Measurements from ENCODE around the gene BDKRB2.

Gene BDKRB2

DNA sequence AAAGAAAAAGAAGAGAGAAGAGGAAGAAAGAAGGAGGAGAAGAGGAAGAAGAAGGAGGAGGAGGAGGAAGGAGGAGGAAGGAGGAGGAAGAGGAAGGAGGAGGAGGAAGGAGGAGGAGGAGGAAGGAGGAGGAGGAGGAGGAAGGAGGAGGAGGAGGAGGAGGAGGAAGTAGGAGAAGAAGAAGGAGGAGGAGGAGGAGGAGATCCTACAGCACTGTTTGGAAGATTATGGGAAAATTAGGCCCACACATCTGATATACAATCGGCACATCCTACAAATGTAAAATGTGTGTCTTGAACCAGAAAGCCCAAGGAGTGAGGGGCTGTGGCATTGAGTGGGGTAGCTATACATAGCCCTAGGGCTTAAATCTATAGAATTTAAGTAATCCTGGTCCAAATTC, 12.0 kb downstream of the BDKRB2 start:
- Histone ChIP-seq H2AFZ (ENCODE audit: low read depth, low read length) (no peak overlapping the region), H3K4me3 (ENCODE audit: low read length) (no peak overlapping the region), H3K79me2 (ENCODE audit: low read length) (no peaks in the 10 kb centered on the region), H3K9me3 (ENCODE audit: insufficient read depth, low read length) (no peaks in the 10 kb centered on the region), H3K27ac (ENCODE audit: low read length) (no peak overlapping the region), H3K9ac (ENCODE audit: low read length) (no peak overlapping the region), H3K4me2 (ENCODE audit: low read length) (no peak overlapping the region), H3K4me1 (ENCODE audit: low read length) (no peaks in the 10 kb centered on the region), H3K27me3 (ENCODE audit: low read depth, low read length) (peaks cover 53% of the 10 kb centered on the region), H4K20me1 (ENCODE audit: insufficient read depth, low read length) (no peaks in the 10 kb centered on the region), H3K36me3 (replicated peaks; ENCODE audit: low read depth, low read length) (no peaks in the 10 kb centered on the region)
- TF ChIP-seq EZH2phosphoT487 (IDR thresholded peaks at IDR 0.05; ENCODE audit: low read depth): no peak
- TF ChIP-seq, protein P1, sequence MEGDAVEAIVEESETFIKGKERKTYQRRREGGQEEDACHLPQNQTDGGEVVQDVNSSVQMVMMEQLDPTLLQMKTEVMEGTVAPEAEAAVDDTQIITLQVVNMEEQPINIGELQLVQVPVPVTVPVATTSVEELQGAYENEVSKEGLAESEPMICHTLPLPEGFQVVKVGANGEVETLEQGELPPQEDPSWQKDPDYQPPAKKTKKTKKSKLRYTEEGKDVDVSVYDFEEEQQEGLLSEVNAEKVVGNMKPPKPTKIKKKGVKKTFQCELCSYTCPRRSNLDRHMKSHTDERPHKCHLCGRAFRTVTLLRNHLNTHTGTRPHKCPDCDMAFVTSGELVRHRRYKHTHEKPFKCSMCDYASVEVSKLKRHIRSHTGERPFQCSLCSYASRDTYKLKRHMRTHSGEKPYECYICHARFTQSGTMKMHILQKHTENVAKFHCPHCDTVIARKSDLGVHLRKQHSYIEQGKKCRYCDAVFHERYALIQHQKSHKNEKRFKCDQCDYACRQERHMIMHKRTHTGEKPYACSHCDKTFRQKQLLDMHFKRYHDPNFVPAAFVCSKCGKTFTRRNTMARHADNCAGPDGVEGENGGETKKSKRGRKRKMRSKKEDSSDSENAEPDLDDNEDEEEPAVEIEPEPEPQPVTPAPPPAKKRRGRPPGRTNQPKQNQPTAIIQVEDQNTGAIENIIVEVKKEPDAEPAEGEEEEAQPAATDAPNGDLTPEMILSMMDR (IDR thresholded peaks at IDR 0.05; ENCODE audit: low read depth, low read length): no peak

DNA sequence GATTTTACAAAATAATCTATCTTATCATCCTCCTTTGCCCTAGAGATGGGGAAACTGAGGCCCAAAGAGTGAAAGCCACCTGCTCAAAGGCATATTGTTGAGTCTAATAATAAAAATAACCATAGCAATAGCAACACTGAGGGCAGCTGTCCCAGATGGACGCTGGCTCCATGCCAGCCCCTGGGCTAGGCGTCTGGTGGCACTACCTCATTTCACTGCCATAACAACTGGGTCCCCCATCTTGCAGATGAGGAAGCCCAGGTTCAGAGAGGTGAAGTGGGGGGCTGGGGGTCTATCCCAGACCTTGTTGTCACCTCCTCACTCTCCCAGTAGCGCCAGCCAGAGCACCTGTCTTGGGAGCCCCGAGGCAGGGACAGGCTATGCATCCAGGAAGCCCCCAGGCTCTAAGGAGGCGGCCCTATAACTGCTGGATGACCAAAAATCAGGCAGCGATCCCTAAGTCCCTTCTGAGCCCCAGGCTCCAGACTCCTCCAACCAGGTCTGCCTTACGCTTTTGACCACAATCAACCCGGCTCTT, 12.8 kb downstream of the BDKRB2 start:
- no peak overlapping the region for H2AFZ ChIP-seq (ENCODE audit: low read depth, low read length)
- no peak overlapping the region for H3K4me2 ChIP-seq (ENCODE audit: low read length)
- H3K36me3 ChIP-seq (replicated peaks; ENCODE audit: low read depth, low read length): no peaks in the 10 kb centered on the region
- H3K4me3 ChIP-seq (ENCODE audit: low read length): no peak overlapping the region
- H3K4me1 ChIP-seq (ENCODE audit: low read length): no peaks in the 10 kb centered on the region
- no peaks in the 10 kb centered on the region for H3K79me2 ChIP-seq (ENCODE audit: low read length)
- H3K27me3 ChIP-seq (ENCODE audit: low read depth, low read length): peaks cover 59% of the 10 kb centered on the region
- no peak overlapping the region for H3K9ac ChIP-seq (ENCODE audit: low read length)
- H3K9me3 ChIP-seq (ENCODE audit: insufficient read depth, low read length): no peaks in the 10 kb centered on the region
- TF ChIP-seq EZH2phosphoT487 (IDR thresholded peaks at IDR 0.05; ENCODE audit: low read depth): no peak
- TF ChIP-seq, protein P1 (IDR thresholded peaks at IDR 0.05; ENCODE audit: low read depth, low read length): no peak
- no peaks in the 10 kb centered on the region for H4K20me1 ChIP-seq (ENCODE audit: insufficient read depth, low read length)
- no peak overlapping the region for H3K27ac ChIP-seq (ENCODE audit: low read length)

DNA sequence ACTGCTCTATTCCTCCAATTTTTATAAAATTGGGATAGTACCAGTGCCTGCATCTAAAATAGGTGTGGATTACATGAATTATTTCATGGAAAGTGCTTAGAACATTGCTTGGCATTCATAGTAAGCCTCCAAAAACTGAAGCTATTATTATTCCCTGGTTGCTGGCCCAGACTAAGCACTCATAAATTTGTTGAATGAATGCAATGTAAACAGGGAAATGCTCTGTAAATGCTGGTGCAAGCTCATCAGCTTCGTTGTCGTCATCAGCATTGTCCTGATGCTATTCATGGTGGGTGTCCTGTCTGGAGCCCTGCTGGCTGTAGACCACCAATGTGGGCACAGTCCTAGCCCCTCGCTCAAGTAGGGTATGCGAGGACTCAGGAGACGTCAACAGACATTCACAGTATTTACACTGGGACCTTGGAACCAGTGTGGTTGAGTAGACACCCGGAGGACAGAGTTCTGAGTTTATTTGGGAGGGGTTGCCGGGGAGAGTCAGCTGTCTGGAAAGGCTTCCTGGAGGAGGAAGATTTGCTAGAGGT, 16.5 kb downstream of the BDKRB2 start:
- TF ChIP-seq, protein P1 (IDR thresholded peaks at IDR 0.05; ENCODE audit: low read depth, low read length): no peak
- TF ChIP-seq EZH2phosphoT487 (IDR thresholded peaks at IDR 0.05; ENCODE audit: low read depth): no peak
- Histone ChIP-seq H3K9me3 (ENCODE audit: insufficient read depth, low read length) (no peaks in the 10 kb centered on the region), H3K4me2 (ENCODE audit: low read length) (no peak overlapping the region), H3K4me1 (ENCODE audit: low read length) (no peaks in the 10 kb centered on the region), H2AFZ (ENCODE audit: low read depth, low read length) (no peak overlapping the region), H3K4me3 (ENCODE audit: low read length) (no peak overlapping the region), H4K20me1 (ENCODE audit: insufficient read depth, low read length) (no peaks in the 10 kb centered on the region), H3K79me2 (ENCODE audit: low read length) (no peaks in the 10 kb centered on the region), H3K27me3 (ENCODE audit: low read depth, low read length) (peaks cover 45% of the 10 kb centered on the region), H3K27ac (ENCODE audit: low read length) (no peak overlapping the region), H3K9ac (ENCODE audit: low read length) (no peak overlapping the region), H3K36me3 (replicated peaks; ENCODE audit: low read depth, low read length) (no peaks in the 10 kb centered on the region)

DNA sequence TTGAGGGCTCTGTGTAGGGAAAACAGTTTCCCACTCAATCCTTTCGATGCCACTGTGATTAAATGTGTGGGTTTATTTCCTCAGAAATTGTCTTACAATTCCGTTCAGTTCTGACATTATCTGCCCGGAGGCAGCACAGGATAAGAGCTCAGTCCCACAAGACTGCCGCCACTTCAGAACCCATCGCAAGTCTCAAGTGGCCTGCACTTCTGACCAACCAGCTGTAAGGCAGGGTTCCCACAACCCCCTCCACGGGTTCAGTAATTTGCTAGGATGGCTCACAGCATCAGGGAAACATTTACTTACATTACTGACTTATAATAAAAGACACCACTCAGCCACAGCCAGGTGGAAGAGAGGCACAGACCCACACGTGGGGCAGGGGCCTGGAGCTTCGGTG, 17.2 kb downstream of the BDKRB2 start:
- Histone ChIP-seq H4K20me1 (ENCODE audit: insufficient read depth, low read length) (no peaks in the 10 kb centered on the region), H3K9me3 (ENCODE audit: insufficient read depth, low read length) (no peaks in the 10 kb centered on the region), H3K79me2 (ENCODE audit: low read length) (no peaks in the 10 kb centered on the region), H3K4me3 (ENCODE audit: low read length) (no peak overlapping the region), H3K27me3 (ENCODE audit: low read depth, low read length) (peaks cover 45% of the 10 kb centered on the region), H3K27ac (ENCODE audit: low read length) (no peak overlapping the region), H2AFZ (ENCODE audit: low read depth, low read length) (no peak overlapping the region), H3K36me3 (replicated peaks; ENCODE audit: low read depth, low read length) (no peaks in the 10 kb centered on the region), H3K9ac (ENCODE audit: low read length) (no peak overlapping the region), H3K4me1 (ENCODE audit: low read length) (no peaks in the 10 kb centered on the region), H3K4me2 (ENCODE audit: low read length) (no peak overlapping the region)
- TF ChIP-seq EZH2phosphoT487 (IDR thresholded peaks at IDR 0.05; ENCODE audit: low read depth): no peak
- TF ChIP-seq, protein P1 (IDR thresholded peaks at IDR 0.05; ENCODE audit: low read depth, low read length): no peak

Data from OCI-LY3 (cell line).